GM21390 (cell line): Measurements from ENCODE around the gene PPAN.

Source experiments
- ATAC-seq: cut with Tn5 transposase; IDR thresholded peaks from one replicate; pipeline ENCODE4 v1.9.1; 2021; ENCODE audit not compliant: unreplicated experiment

The PPAN gene

DNA sequence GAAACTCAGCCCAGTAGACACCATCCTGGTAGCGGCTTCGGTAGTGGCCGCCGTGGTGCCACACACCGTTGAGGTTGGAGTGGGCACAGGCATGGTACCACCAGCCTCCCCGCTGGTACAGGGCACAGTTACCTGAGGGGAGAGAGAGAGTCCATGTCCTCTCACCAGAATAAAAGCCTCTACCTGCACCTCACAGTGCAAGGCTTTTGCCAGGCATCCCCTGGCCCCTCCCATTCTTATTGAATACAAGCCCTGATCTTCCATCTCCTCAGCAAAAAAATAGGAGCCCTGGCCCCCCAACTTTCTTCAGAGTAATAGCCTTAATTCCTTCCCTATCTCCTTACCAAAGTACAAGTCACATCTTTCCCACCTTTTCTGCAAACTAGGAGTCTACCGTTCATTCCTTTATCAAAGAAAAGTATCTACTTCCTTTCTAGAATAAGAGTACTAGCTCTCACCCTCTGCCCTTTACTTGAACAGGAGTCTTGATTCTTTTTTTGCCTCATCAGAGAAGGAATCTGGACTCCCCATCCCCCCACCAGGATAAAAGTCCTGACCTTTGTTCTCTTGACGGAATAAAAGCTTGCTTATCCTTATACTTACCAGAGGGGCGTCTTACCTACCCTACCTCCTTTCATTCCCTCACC is 13.4 kb upstream of the PPAN start:
- ATAC-seq: no peak

DNA sequence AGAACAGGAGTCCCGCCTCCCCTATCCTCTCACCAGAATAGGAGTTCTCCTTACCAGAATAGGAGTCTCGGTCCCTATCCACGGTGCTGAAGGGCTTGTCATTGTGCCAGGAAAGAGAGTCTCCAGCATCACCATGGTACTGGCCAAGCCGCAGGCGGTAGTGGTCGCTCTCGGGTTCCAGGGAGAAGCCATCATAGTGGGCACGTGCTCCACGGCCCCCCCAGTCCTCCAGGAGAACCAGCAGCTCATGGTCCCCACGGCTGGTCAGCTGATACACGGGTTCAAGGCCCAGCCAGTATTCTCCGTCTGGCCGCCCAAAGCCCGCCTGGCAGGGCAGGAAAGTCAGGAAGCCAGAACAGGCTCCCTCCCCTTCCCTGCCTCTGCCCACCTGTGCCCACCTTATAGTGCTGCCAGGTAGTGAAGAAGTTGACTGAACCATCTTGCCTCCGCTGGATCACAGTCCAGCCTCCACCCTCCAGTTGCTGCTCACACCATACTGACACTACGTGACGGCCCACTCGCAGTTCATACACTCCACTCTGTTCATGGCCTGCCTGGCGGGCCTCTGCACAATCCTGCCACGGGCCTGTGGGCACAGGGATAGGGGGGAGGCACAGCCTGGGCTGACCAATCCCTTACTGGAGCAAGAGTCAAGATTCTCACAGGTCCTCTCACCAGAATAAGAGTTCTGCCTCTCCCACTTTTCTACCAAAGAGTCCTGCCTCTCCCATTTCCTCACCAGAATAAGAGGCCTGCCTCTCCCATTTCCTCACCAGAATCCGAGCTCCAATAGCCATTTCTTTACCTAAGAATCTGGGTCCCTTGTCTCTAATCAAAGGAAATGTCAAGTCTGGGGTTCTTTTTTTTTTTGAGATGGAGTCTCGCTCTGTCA is 12.6 kb upstream of the PPAN start:
- ATAC-seq: no peak

GRCh38 chr19:10095622-10095947 is 10.6 kb upstream of the PPAN start:
- ATAC-seq: no peak

DNA sequence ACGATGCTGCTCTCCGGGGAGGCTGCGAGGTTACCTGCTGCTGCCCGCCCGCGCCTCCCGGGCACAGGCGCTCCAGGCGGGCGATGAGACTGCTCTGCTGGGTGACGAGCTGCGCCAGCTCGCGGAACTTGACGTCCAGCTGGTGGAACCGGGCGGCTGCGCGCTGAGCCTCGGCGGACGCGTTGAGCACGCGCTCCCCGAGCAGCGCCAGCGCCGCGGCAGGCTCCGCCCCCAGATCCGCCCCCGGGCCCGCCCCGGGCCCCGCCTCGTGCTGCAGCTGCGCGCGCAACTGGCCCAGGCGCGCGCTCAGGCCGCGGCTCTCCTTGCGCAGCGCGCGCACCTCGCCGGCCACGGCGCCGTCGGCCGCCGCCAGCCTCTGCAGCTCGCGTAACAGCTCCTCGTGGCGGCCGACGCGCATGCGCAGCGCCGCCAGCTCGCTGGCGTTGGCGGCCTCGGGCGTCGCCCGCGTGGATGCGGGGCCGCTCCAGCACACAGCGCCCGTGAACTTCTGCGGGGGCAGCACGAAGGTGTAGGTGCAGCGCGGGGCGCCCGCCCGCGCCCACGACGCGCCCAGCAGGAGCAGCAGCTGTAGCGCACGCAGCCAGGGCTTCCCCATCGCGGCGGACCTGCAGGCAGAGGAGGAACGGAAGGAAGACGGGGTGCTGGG is 10.1 kb upstream of the PPAN start:
- ATAC-seq: peak; percentile 66

GRCh38 chr19:10096615-10096963 is 9.6 kb upstream of the PPAN start:
- ATAC-seq: no peak

DNA sequence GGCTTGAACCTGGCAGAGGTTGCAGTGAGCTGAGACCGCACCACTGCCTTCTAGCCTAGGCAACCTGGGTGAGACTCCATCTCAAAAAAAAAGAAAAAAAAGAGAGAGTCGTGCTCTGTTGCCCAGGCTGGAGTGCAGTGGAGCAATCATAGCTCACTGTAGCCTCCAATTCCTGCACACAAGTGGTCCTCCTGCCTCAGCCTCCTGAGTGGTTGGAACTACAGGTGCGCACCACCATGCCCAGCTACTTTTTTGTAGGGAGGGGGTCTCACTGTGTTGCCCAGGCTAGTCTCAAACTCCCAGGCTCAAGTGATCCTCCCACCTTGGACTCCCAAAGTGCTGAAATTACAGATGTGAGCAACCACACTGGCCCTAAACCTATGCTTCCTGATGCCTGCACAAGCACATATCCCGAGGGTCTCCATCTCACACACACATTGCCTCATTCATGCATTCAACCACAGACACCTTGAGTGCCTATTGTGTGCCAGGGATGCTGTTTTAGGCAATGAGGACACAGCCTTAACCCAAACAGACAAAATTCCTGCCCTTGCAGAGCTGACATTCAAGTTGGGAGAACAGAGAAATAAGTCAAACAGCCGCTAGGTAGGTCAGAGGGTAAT is 5.9 kb upstream of the PPAN start:
- no peak for ATAC-seq

GRCh38 chr19:10102787-10103236 is 3.4 kb upstream of the PPAN start:
- ATAC-seq: no peak

- ATAC-seq: no peak
Measured at GRCh38 chr19:10104130-10104513, 2.0 kb upstream of the PPAN start.

DNA sequence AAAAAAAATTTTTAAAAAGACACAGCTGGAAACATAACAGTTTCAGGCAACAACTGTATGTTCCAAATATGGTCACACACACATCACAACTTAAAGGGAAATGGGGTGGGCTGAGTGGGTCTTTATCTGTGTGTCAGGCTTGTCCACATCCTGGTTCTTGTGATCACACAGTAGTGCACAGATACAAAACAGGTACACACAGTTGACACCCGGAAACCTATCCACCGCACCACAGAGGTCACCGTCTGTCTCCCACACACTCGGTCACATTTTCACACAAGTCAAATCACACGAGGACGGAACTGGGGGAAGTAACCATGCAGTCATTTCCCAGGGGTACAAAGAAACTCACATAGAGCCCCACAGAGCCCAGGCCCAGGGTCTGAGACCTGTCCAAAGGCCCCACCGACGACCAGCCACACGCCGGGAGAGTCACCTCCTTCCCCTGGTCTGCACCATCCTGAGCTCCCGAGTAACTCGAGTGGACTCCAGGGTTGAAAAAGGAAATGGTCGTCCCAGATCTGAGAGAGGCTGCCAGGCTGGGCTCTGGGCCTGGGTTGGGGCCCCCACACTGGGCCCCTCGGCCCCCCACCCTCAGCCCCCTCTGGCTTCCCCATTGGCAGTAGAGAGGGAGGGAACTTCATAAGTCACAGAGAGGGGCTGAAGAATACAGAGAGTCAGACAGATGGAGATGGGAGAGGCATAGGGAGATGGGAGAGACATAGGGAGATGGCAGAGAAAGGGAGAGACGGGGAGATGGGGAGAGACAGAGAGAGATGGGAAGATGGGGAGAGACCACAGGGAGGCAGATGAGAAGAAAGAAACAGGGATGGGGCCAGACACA is 1.3 kb upstream of the PPAN start:
- ATAC-seq: peak; percentile 46

DNA sequence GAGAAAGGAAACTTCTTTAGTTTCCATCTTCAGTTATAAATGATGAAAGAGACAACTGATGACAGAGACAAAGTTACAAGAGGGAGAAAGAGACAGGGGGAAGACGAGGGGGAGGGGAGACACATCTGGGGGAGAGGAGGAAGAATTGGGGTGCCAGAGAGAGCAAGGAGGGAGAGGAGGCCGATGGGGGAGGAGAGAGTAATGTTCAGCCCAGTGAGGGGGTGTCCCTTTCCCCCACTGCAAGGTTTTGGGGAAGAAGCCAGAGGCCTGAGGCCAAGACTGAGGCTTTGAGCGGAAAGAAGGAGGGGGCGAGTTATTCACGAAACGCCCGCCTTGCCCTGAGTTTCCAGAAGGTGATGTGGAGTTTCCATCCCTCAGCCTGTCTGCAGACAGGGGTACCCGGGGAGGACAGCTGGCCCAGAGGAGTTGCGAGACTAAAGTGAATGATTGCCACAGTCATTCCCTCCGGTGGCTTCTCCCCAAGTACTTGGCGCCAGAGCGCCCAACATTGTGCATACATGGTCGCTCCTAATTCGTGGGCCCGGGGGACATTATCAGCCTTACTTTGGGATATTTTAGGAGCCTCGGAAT is 558 bp upstream of the PPAN start:
- no peak for ATAC-seq

GRCh38 chr19:10107254-10107653 is 1.1 kb downstream of the PPAN start:
- no peak for ATAC-seq

DNA sequence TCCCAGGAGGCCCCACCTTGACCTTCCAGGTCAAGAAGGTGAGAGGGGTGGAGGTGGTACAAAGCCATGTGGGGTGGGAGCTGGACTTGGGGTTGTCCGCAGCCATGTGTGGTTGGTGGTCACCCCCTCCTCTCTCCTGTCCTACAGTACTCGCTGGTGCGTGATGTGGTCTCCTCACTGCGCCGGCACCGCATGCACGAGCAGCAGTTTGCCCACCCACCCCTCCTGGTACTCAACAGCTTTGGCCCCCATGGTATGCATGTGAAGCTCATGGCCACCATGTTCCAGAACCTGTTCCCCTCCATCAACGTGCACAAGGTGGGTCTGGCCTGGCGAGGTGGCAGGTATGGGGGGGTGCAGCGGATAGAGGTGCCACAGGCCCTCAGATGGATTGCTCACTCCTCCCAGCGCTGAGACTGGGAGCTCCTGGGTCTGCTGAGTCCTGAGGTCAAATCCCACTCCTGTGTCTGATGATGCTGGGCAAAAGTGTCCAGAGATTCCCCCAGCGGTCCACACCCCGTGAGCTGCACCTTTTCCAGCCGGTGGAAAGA is 1.7 kb downstream of the PPAN start:
- ATAC-seq: no peak

GRCh38 chr19:10109528-10109927 is 3.4 kb downstream of the PPAN start:
- ATAC-seq: no peak

GRCh38 chr19:10110076-10110971 is 4.2 kb downstream of the PPAN start:
- ATAC-seq: no peak

- ATAC-seq: no peak
Measured at GRCh38 chr19:10110972-10111317, 4.8 kb downstream of the PPAN start.

- ATAC-seq: no peak
Measured at GRCh38 chr19:10111405-10111811, 5.2 kb downstream of the PPAN start, which contains the start of gene P2RY11. P2RY11 (plus strand) TSS chr19:10111693; CDS start chr19:10111722, 29 bp downstream.

DNA sequence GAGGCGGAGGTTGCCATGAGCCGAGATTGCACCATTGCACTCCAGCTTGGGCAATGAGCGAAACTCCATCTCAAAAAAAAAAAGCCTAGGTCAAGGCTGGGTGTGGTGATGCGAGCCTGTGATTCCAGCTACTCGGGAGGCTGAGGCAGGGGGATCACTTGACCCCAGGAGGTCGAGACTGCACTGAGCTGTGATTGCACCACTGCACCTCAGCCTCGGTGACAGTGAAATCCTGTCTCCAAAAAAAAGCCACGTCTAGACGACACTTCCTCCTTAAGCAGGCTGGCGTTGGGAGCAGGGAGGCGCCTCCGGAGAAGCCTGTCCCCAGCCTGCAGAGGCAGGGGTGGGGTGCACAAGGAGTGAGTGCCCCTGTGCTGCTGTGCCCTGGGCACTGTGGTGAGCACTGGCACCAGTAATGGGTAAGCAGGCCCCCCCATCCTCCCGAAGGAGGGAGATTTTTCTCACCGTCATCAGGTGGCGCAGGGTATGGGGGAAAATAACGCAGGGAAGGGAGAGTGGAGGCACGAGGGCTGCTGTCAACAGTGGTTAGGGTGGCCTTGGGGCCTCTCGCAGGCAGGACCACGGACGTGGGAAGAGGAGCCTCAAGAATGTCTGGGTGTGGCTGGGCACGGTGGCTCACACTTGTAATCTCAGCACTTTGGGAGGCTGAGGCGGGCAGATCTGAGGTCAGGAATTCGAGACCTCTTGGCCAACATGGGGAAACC is 6.0 kb downstream of the PPAN start:
- no peak for ATAC-seq

DNA sequence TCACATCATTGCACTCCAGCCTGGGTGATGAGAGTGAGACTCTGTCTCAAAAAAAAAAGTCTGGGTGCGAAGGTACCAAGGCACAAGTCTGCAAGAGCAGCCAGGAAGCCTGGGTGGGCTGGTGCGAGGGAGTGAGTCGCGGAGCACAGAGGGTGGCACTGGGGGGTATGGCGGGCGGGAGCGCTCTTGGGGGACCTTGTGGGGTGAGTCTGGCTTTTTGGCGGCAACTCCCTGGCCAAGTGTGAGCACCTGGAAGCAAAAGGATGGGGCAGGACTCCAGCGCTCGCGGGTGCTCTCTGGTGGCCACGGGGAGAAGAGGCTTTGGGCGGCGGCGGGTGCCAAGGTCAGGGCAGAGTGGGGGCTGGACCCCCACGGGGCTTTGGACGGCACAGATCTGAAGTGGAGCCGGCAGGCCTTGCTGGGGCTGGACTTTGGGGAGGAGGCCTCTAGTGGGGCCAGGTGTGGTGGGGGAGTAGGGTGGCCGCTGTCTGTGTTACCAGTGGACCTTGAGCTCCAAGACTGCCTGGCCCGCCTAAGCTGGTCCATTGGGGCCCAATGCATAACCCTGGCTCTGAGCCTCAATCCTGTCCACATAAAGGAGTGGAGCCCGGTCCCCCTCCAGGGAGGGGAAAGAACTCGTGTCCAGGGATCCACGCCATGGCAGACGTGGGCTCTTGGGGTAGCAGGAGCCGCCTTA is 6.9 kb downstream of the PPAN start:
- no peak for ATAC-seq
